ENCODE results near the gene CCDC106.

DNA sequence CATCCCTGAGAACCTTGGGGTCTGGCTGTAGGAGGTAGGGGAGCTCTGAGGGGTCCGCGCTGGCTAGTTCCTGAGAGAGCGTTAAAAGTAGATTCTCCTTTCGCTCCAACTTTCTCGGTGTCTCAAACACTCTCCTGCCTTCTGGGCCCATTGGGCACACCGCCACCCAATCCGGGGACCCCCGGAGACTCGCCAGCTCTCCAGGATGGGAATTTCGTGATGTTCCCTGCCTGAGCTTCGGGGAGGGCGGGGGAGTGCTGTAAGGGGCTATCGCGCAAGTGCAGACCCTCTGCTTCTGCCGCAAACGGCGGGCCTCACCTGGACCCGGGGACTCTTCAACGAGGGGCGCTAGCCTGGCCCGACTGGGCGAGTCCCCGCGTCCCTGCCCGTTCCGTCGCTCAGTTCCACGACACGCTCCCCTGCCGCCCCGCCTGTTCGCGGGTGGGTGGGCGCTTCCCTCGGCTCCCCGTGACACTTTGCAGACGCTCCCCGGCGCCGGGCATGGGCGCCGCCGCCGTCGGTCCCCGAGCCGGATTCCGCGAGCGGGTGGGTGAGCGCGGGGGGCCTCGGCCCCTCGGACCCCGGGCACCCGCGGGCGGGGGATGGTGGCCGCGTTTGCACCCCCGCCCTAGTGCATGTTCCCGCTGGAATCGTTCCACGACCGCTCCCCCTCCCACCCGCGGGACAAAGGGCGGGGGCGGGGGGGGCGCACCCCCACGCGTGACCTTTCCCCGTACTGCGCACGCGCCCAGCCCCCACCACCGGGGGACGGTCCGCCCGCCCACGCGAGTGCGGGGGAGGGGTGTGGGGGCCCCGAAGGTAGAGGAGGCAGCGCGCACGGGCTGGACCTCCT, at the start of gene CCDC106:
- TF ChIP-seq, protein P1, sequence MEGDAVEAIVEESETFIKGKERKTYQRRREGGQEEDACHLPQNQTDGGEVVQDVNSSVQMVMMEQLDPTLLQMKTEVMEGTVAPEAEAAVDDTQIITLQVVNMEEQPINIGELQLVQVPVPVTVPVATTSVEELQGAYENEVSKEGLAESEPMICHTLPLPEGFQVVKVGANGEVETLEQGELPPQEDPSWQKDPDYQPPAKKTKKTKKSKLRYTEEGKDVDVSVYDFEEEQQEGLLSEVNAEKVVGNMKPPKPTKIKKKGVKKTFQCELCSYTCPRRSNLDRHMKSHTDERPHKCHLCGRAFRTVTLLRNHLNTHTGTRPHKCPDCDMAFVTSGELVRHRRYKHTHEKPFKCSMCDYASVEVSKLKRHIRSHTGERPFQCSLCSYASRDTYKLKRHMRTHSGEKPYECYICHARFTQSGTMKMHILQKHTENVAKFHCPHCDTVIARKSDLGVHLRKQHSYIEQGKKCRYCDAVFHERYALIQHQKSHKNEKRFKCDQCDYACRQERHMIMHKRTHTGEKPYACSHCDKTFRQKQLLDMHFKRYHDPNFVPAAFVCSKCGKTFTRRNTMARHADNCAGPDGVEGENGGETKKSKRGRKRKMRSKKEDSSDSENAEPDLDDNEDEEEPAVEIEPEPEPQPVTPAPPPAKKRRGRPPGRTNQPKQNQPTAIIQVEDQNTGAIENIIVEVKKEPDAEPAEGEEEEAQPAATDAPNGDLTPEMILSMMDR (conservative IDR thresholded peaks at IDR 0.05) = no peak
- 0 out of 2 replicates have a peak, but pooled peaks have one; percentile 26 for TF ChIP-seq ZFX (IDR thresholded peaks at IDR 0.05)

All from C4-2B (cell line).